ENCODE measurements around the gene THRA.

- TF ChIP-seq, protein P1, sequence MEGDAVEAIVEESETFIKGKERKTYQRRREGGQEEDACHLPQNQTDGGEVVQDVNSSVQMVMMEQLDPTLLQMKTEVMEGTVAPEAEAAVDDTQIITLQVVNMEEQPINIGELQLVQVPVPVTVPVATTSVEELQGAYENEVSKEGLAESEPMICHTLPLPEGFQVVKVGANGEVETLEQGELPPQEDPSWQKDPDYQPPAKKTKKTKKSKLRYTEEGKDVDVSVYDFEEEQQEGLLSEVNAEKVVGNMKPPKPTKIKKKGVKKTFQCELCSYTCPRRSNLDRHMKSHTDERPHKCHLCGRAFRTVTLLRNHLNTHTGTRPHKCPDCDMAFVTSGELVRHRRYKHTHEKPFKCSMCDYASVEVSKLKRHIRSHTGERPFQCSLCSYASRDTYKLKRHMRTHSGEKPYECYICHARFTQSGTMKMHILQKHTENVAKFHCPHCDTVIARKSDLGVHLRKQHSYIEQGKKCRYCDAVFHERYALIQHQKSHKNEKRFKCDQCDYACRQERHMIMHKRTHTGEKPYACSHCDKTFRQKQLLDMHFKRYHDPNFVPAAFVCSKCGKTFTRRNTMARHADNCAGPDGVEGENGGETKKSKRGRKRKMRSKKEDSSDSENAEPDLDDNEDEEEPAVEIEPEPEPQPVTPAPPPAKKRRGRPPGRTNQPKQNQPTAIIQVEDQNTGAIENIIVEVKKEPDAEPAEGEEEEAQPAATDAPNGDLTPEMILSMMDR (IDR thresholded peaks at IDR 0.05): no peak
- TF ChIP-seq POLR2A (IDR thresholded peaks at IDR 0.05) (no peak), POLR2AphosphoS5 (IDR thresholded peaks at IDR 0.05) (no peak)
Measured at GRCh38 chr17:40058186-40058784, 4.5 kb upstream of the THRA start.
